Measurements from ENCODE around the gene CEP43. TPM values are rescaled to one million over a fixed set of nuclear protein-coding genes. Genes with fewer than 3 reads are reported as not detected.

Gene CEP43
- polyA plus RNA-seq, 2 of the 4 experiments (the other 2 are of a cell fraction), result 12.1 to 19.6 TPM

- Histone ChIP-seq H3K9me3 (no peaks in the 10 kb centered on the region), H3K4me3 (no peak overlapping the region), H3K27ac (no peak overlapping the region), H3K4me2 (no peak overlapping the region), H3K4me1 (peaks cover 15% of the 10 kb centered on the region)
- FAIRE-seq (no peak), ATAC-seq (no peak), DNase-seq (ENCODE audit: low read depth in 1 of 2, low spot score in 1 of 2) (no peak)
- ChIA-PET CTCF (interaction anchor here (0.6 to 0.9 kb wide), 2 partner anchors 51 to 221 kb away, joined by 3 read pairs; no protein-coding TSS in a partner anchor), POLR2A (no interaction called here)
- 92% methylated on average over 7 of the region's 7 CpGs for WGBS (ENCODE audit: missing lambda C conversion rate)
- TF ChIP-seq CEBPB (IDR thresholded peaks at IDR 0.05), result 0 out of 4 replicates have a peak, but pooled peaks of 1 of the 2 experiments have one; percentile 5
- TF ChIP-seq, protein P1, sequence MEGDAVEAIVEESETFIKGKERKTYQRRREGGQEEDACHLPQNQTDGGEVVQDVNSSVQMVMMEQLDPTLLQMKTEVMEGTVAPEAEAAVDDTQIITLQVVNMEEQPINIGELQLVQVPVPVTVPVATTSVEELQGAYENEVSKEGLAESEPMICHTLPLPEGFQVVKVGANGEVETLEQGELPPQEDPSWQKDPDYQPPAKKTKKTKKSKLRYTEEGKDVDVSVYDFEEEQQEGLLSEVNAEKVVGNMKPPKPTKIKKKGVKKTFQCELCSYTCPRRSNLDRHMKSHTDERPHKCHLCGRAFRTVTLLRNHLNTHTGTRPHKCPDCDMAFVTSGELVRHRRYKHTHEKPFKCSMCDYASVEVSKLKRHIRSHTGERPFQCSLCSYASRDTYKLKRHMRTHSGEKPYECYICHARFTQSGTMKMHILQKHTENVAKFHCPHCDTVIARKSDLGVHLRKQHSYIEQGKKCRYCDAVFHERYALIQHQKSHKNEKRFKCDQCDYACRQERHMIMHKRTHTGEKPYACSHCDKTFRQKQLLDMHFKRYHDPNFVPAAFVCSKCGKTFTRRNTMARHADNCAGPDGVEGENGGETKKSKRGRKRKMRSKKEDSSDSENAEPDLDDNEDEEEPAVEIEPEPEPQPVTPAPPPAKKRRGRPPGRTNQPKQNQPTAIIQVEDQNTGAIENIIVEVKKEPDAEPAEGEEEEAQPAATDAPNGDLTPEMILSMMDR (IDR thresholded peaks at IDR 0.05), result no peak
- no peak for TF ChIP-seq RAD21 (conservative IDR thresholded peaks at IDR 0.05 in 1 of 2, IDR thresholded peaks at IDR 0.05 in 1 of 2)
- no peak for TF ChIP-seq JUNB (IDR thresholded peaks at IDR 0.05)
- no peak for TF ChIP-seq HOXB13 (CRISPR knock-in tag; IDR thresholded peaks at IDR 0.05; ENCODE audit: low read depth)
- TF ChIP-seq MAZ (IDR thresholded peaks at IDR 0.05; ENCODE audit: borderline replicate concordance, low read depth, low read length), result no peak
Measured at GRCh38 chr6:166996406-166996805, 2.8 kb upstream of the CEP43 start.

DNA sequence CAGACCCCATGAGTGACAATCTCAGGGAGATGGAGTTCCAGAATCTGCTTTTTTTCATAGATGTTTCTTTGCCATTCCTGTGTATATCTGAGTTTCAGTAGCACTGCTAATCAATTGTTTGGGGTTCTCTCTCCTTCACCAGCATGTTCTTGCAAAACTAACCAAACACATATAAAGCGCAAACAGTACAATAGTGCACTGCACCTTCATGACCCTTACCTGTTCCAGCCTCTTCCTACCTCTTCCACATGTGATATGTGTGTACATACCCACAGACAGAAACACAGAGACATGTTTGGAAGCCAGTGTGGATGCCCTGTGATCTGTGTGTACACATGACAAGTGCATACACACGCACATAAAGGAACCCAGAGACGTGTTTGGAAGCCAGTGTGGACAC lies 1.8 kb upstream of the CEP43 start:
- no peaks in the 10 kb centered on the region for H3K9me3 ChIP-seq

More for the DNA sequence above, 1.8 kb upstream of the CEP43 start:
- ChIA-PET POLR2A (no interaction called here), CTCF (interaction anchor here (1.0 kb wide), 1 partner anchor 8 kb away, joined by 3 read pairs; no protein-coding TSS in a partner anchor)
- no peak overlapping the region for H3K27ac ChIP-seq
- TF ChIP-seq, protein P2, sequence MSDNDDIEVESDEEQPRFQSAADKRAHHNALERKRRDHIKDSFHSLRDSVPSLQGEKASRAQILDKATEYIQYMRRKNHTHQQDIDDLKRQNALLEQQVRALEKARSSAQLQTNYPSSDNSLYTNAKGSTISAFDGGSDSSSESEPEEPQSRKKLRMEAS (IDR thresholded peaks at IDR 0.05), result no peak
- no peak for TF ChIP-seq FOSL2 (IDR thresholded peaks at IDR 0.05)
- TF ChIP-seq FOSL2 (CRISPR knock-in tag; IDR thresholded peaks at IDR 0.05), result no peak
- no peak for TF ChIP-seq FOXS1 (CRISPR knock-in tag; IDR thresholded peaks at IDR 0.05)
- TF ChIP-seq ATOH8 (CRISPR knock-in tag; IDR thresholded peaks at IDR 0.05; ENCODE audit: low read depth), result no peak
- TF ChIP-seq, protein P3, sequence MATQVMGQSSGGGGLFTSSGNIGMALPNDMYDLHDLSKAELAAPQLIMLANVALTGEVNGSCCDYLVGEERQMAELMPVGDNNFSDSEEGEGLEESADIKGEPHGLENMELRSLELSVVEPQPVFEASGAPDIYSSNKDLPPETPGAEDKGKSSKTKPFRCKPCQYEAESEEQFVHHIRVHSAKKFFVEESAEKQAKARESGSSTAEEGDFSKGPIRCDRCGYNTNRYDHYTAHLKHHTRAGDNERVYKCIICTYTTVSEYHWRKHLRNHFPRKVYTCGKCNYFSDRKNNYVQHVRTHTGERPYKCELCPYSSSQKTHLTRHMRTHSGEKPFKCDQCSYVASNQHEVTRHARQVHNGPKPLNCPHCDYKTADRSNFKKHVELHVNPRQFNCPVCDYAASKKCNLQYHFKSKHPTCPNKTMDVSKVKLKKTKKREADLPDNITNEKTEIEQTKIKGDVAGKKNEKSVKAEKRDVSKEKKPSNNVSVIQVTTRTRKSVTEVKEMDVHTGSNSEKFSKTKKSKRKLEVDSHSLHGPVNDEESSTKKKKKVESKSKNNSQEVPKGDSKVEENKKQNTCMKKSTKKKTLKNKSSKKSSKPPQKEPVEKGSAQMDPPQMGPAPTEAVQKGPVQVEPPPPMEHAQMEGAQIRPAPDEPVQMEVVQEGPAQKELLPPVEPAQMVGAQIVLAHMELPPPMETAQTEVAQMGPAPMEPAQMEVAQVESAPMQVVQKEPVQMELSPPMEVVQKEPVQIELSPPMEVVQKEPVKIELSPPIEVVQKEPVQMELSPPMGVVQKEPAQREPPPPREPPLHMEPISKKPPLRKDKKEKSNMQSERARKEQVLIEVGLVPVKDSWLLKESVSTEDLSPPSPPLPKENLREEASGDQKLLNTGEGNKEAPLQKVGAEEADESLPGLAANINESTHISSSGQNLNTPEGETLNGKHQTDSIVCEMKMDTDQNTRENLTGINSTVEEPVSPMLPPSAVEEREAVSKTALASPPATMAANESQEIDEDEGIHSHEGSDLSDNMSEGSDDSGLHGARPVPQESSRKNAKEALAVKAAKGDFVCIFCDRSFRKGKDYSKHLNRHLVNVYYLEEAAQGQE (IDR thresholded peaks at IDR 0.05), result no peak
- TF ChIP-seq ZSCAN20 (CRISPR knock-in tag; IDR thresholded peaks at IDR 0.05), result no peak
- TF ChIP-seq ZNF302 (CRISPR knock-in tag; IDR thresholded peaks at IDR 0.05), result no peak
- TF ChIP-seq MAZ (IDR thresholded peaks at IDR 0.05; ENCODE audit: borderline replicate concordance, low read depth, low read length), result no peak
- TF ChIP-seq MYC (IDR thresholded peaks at IDR 0.05; ENCODE audit: borderline replicate concordance, low read length), result no peak
- no peak for TF ChIP-seq JUN (IDR thresholded peaks at IDR 0.05)
- no peak for TF ChIP-seq HOXA7 (CRISPR knock-in tag; IDR thresholded peaks at IDR 0.05)
- no peak for TF ChIP-seq E2F6 (IDR thresholded peaks at IDR 0.05; ENCODE audit: borderline replicate concordance, low read depth)
- no peak for DNase-seq (ENCODE audit: low read depth in 1 of 2, low spot score in 1 of 2)
- ATAC-seq, result no peak
- peaks cover 15% of the 10 kb centered on the region for H3K4me1 ChIP-seq
- FAIRE-seq, result no peak
- WGBS (ENCODE audit: missing lambda C conversion rate), result 96% methylated on average over 3 of the region's 3 CpGs
- peak overlapping the region; percentile 80 for H3K4me2 ChIP-seq
- peak overlapping the region; percentile 98 for H3K4me3 ChIP-seq

Measured in A549 (cell line).